HG03521 (cell line): ENCODE data around the gene GOLT1B.

ENCODE experiments used
- ATAC-seq: cut with Tn5 transposase; IDR thresholded peaks from one replicate; pipeline ENCODE4 v1.9.1; 2021; ENCODE audit warnings: mild to moderate bottlenecking, moderate library complexity; ENCODE audit not compliant: unreplicated experiment

GOLT1B gene

GRCh38 chr12:21561158-21561557 is 59.6 kb downstream of the GOLT1B start:
- no peak for ATAC-seq

GRCh38 chr12:21562859-21563258 is 61.3 kb downstream of the GOLT1B start:
- no peak for ATAC-seq

GRCh38 chr12:21566223-21566906 is 64.8 kb downstream of the GOLT1B start:
- ATAC-seq: no peak

- ATAC-seq: no peak
Measured at GRCh38 chr12:21566907-21567394, 65.4 kb downstream of the GOLT1B start.
